GM11168 (cell line): ENCODE data around the gene ZNF790.
"Not testable (repeated sequence)": the region's sequence is repeated elsewhere in the genome, so short reads cannot be mapped to it uniquely, and the experiment has no call there.

ENCODE experiments used
- in situ Hi-C: fragments of 300-500 bp; cut with MboI; formaldehyde crosslinking; loops from one replicate; pipeline ENCODE4 v1.12.0; 2022; ENCODE audit warnings: low sequenced_read_pairs; ENCODE audit not compliant: unreplicated experiment

Gene ZNF790

GRCh38 chr19:36837906-36838783 lies at the start of gene ZNF790:
Gene ZNF790 (minus strand): TSS chr19:36838387. CDS start chr19:36825619, 12,768 bp downstream.
- in situ Hi-C loops = no loop called here

GRCh38 chr19:36876993-36877938 lies 39.1 kb upstream of the ZNF790 start:
- in situ Hi-C loops = no loop called here

GRCh38 chr19:36851898-36852297 lies 13.7 kb upstream of the ZNF790 start:
- in situ Hi-C loops = no loop called here

GRCh38 chr19:36850559-36851442 lies 12.6 kb upstream of the ZNF790 start, which contains the start of gene ZNF345:
Gene ZNF345 (plus strand): TSS chr19:36850876. CDS start chr19:36876831, 25,955 bp downstream.
- in situ Hi-C loops = no loop called here

- in situ Hi-C loops = no loop called here
Measured at GRCh38 chr19:36849701-36850558, 11.7 kb upstream of the ZNF790 start.

GRCh38 chr19:36847968-36848367 lies 9.8 kb upstream of the ZNF790 start:
- in situ Hi-C loops = no loop called here

GRCh38 chr19:36838784-36839324 lies 667 bp upstream of the ZNF790 start:
- in situ Hi-C loops = no loop called here

GRCh38 chr19:36837176-36837905 lies 846 bp downstream of the ZNF790 start:
- in situ Hi-C loops = no loop called here

- in situ Hi-C loops = no loop called here
Measured at GRCh38 chr19:36833430-36833829, 4.8 kb downstream of the ZNF790 start.

GRCh38 chr19:36821758-36822157 lies 16.4 kb downstream of the ZNF790 start:
- in situ Hi-C loops = no loop called here

- in situ Hi-C loops = no loop called here
Measured at GRCh38 chr19:36819130-36819630, 19.0 kb downstream of the ZNF790 start.

- in situ Hi-C loops = no loop called here
Measured at GRCh38 chr19:36807029-36807428, 31.2 kb downstream of the ZNF790 start.

- in situ Hi-C loops = no loop called here
Measured at GRCh38 chr19:36805364-36805763, 32.8 kb downstream of the ZNF790 start.

GRCh38 chr19:36797786-36798108 lies 40.4 kb downstream of the ZNF790 start:
- in situ Hi-C loops = no loop called here

GRCh38 chr19:36796714-36796992 lies 41.5 kb downstream of the ZNF790 start:
- in situ Hi-C loops = no loop called here

GRCh38 chr19:36791420-36792141 lies 46.6 kb downstream of the ZNF790 start:
- in situ Hi-C loops = not testable (repeated sequence)

GRCh38 chr19:36775768-36776167 lies 62.4 kb downstream of the ZNF790 start:
- in situ Hi-C loops = no loop called here

GRCh38 chr19:36773223-36773579 lies 65.0 kb downstream of the ZNF790 start:
- in situ Hi-C loops = no loop called here
